HEK293 (cell line): ENCODE data around the gene NPR2.

Source experiments
- BCL11B ChIP-seq: fragments of 450-650 bp; formaldehyde crosslinking; IDR thresholded peaks from 2 replicates; pipeline ENCODE4 v1.5.1; 2016; ENCODE audit warnings: low read depth, missing biosample characterization, missing genetic modification characterization
- GLIS1 ChIP-seq: fragments of 450-650 bp; formaldehyde crosslinking; IDR thresholded peaks from 2 replicates; pipeline ENCODE4 v1.5.1; 2016; ENCODE audit warnings: missing biosample characterization, missing genetic modification characterization
- IKZF3 ChIP-seq: fragments of 450-650 bp; IDR thresholded peaks from 2 replicates; pipeline ENCODE4 v1.5.0; 2018; ENCODE audit warnings: missing biosample characterization, mild to moderate bottlenecking, missing genetic modification characterization, moderate library complexity
- KLF10 ChIP-seq: fragments of 450-650 bp; IDR thresholded peaks from 2 replicates; pipeline ENCODE4 v1.5.1; 2018; ENCODE audit warnings: missing biosample characterization, mild to moderate bottlenecking, missing genetic modification characterization
- MYNN ChIP-seq: fragments of 450-650 bp; formaldehyde crosslinking; IDR thresholded peaks from 2 replicates; pipeline ENCODE4 v1.5.1; 2016; ENCODE audit warnings: missing biosample characterization, missing genetic modification characterization, borderline replicate concordance
- SP2 ChIP-seq: fragments of 450-650 bp; formaldehyde crosslinking; IDR thresholded peaks from 2 replicates; pipeline ENCODE4 v1.5.1; 2016; ENCODE audit warnings: missing biosample characterization, missing genetic modification characterization
- SP3 ChIP-seq: fragments of 450-650 bp; formaldehyde crosslinking; IDR thresholded peaks from 2 replicates; pipeline ENCODE4 v1.5.1; 2016; ENCODE audit warnings: missing biosample characterization, missing genetic modification characterization
- TCF7L2 ChIP-seq: IDR thresholded peaks from 2 replicates; pipeline ENCODE4 v1.6.1; 2011; ENCODE audit warnings: low read depth, mild to moderate bottlenecking, inconsistent platforms, low read length, moderate library complexity, borderline replicate concordance
- YY1 ChIP-seq: fragments of 450-650 bp; formaldehyde crosslinking; IDR thresholded peaks from 2 replicates; pipeline ENCODE4 v1.5.1; 2018; ENCODE audit warnings: missing biosample characterization, missing genetic modification characterization
- ZFP3 ChIP-seq: fragments of 450-650 bp; formaldehyde crosslinking; IDR thresholded peaks from 2 replicates; pipeline ENCODE4 v1.5.1; 2016; ENCODE audit warnings: low read depth, missing biosample characterization, missing genetic modification characterization
- ZIC2 ChIP-seq: fragments of 450-650 bp; formaldehyde crosslinking; IDR thresholded peaks from 2 replicates; pipeline ENCODE4 v1.5.1; 2016; ENCODE audit warnings: missing biosample characterization, missing genetic modification characterization
- ZNF112 ChIP-seq: fragments of 450-650 bp; formaldehyde crosslinking; IDR thresholded peaks from 2 replicates; pipeline ENCODE4 v1.5.0; 2017; ENCODE audit warnings: missing biosample characterization, missing genetic modification characterization
- ZNF19 ChIP-seq: fragments of 450-650 bp; formaldehyde crosslinking; IDR thresholded peaks from 2 replicates; pipeline ENCODE4; 2016; ENCODE audit warnings: missing biosample characterization, missing genetic modification characterization, low read depth
- ZNF202 ChIP-seq: fragments of 450-650 bp; formaldehyde crosslinking; IDR thresholded peaks from 2 replicates; pipeline ENCODE4 v1.5.1; 2016; ENCODE audit warnings: missing biosample characterization, missing genetic modification characterization, borderline replicate concordance
- ZNF211 ChIP-seq: fragments of 450-650 bp; formaldehyde crosslinking; IDR thresholded peaks from 2 replicates; pipeline ENCODE4 v1.5.1; 2016; ENCODE audit warnings: low read depth, missing biosample characterization, missing genetic modification characterization
- ZNF239 ChIP-seq: fragments of 450-650 bp; formaldehyde crosslinking; IDR thresholded peaks from 2 replicates; pipeline ENCODE4 v1.5.1; 2016; ENCODE audit warnings: missing biosample characterization, missing genetic modification characterization
- ZNF248 ChIP-seq: fragments of 450-650 bp; formaldehyde crosslinking; IDR thresholded peaks from 2 replicates; pipeline ENCODE4 v1.5.1; 2017; ENCODE audit warnings: missing biosample characterization, missing genetic modification characterization
- ZNF292 ChIP-seq: fragments of 450-650 bp; formaldehyde crosslinking; IDR thresholded peaks from 2 replicates; pipeline ENCODE4 v1.5.1; 2016; ENCODE audit warnings: low read depth, missing biosample characterization, missing genetic modification characterization, borderline replicate concordance
- ZNF426 ChIP-seq: fragments of 450-650 bp; formaldehyde crosslinking; IDR thresholded peaks from 2 replicates; pipeline ENCODE4 v1.5.1; 2017; ENCODE audit warnings: missing biosample characterization, missing genetic modification characterization, mild to moderate bottlenecking, inconsistent platforms, moderate library complexity
- ZNF473 ChIP-seq: fragments of 450-650 bp; formaldehyde crosslinking; IDR thresholded peaks from 2 replicates; pipeline ENCODE4 v1.5.1; 2017; ENCODE audit warnings: missing biosample characterization, missing genetic modification characterization
- ZNF48 ChIP-seq: fragments of 450-650 bp; formaldehyde crosslinking; IDR thresholded peaks from 2 replicates; pipeline ENCODE4 v1.5.1; 2016; ENCODE audit warnings: missing biosample characterization, missing genetic modification characterization
- ZNF549 ChIP-seq: fragments of 450-650 bp; IDR thresholded peaks from 2 replicates; pipeline ENCODE4 v1.5.1; 2018; ENCODE audit warnings: missing biosample characterization, missing genetic modification characterization, mild to moderate bottlenecking, inconsistent platforms, moderate library complexity
- ZNF561 ChIP-seq: fragments of 450-650 bp; IDR thresholded peaks from 2 replicates; pipeline ENCODE4 v1.5.1; 2018; ENCODE audit warnings: missing biosample characterization, missing genetic modification characterization, borderline replicate concordance
- ZNF660 ChIP-seq: fragments of 450-650 bp; IDR thresholded peaks from 2 replicates; pipeline ENCODE4 v1.5.1; 2018; ENCODE audit warnings: missing biosample characterization, mild to moderate bottlenecking, missing genetic modification characterization
- ZNF664 ChIP-seq: fragments of 450-650 bp; formaldehyde crosslinking; IDR thresholded peaks from 2 replicates; pipeline ENCODE4 v1.5.1; 2016; ENCODE audit warnings: missing biosample characterization, missing genetic modification characterization
- ZNF837 ChIP-seq: fragments of 450-650 bp; formaldehyde crosslinking; IDR thresholded peaks from 2 replicates; pipeline ENCODE4 v1.5.1; 2016; ENCODE audit warnings: missing biosample characterization, missing genetic modification characterization
- ZSCAN30 ChIP-seq: fragments of 450-650 bp; IDR thresholded peaks from 2 replicates; pipeline ENCODE4 v1.5.1; 2018; ENCODE audit warnings: missing biosample characterization, mild to moderate bottlenecking, missing genetic modification characterization, moderate library complexity
- TF ChIP-seq, protein P1 (sequence below): fragments of 450-650 bp; formaldehyde crosslinking; IDR thresholded peaks from 2 replicates; pipeline ENCODE4 v1.5.1; 2016; ENCODE audit warnings: missing biosample characterization, missing genetic modification characterization
- TF ChIP-seq, protein P2 (sequence below): fragments of 450-650 bp; formaldehyde crosslinking; IDR thresholded peaks from 2 replicates; pipeline ENCODE4 v1.5.1; 2016; ENCODE audit warnings: missing biosample characterization, missing genetic modification characterization
- TF ChIP-seq, protein P3 (sequence below): fragments of 450-650 bp; formaldehyde crosslinking; conservative IDR thresholded peaks from 2 replicates; pipeline ENCODE4 v1.5.1; 2016; ENCODE audit warnings: low read depth, missing biosample characterization, missing genetic modification characterization
- TF ChIP-seq, protein P4 (sequence below): fragments of 450-650 bp; formaldehyde crosslinking; IDR thresholded peaks from 2 replicates; pipeline ENCODE4 v1.5.1; 2016; ENCODE audit warnings: missing biosample characterization, missing genetic modification characterization

The NPR2 gene

DNA sequence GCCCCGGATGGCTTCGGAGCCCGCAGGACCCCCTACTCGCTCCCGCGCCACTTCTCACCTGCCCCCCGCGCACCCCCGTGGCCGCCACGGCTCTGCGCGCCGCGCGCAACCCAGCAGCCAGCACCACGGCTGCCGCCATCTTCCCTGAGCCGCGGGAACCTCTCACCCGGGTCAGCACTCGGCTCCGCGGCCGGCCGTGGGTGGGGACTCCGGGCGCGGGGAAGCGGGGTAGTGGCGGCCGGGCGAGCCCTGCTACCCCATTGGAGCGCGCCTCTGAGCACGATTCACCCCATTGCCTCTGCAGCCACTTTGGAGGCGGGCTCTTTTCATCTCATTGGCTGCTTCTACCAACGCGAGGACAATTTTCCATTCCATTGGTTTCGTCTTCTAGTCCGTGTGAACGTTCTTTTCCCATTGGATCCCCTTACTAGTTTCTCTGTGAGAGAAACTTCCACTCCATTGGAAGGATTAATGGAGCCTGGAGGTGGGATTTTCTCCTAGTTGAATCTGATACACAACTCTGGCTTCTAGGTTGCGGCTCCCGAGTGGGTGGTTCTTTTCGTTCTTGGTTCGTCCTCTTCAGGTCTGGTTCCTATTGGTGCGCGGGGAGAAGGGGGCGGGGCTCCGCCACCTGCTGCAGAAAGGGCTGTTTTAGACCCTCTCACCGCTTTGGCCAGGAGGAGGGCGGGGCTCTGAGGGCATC, 23.6 kb downstream of the NPR2 start, which contains the start of gene HINT2 (continued):
- TF ChIP-seq TCF7L2 (no peak), IKZF3 (peak; percentile 98), ZNF664 (tag by site-specific recombination) (no peak), ZSCAN30 (tag by site-specific recombination) (0 out of 2 replicates have a peak, but pooled peaks have one; percentile 27), ZNF48 (tag by site-specific recombination) (no peak), ZNF549 (tag by site-specific recombination) (no peak), ZNF473 (tag by site-specific recombination) (no peak), ZNF292 (tag by site-specific recombination) (no peak), ZNF426 (tag by site-specific recombination) (no peak), ZFP3 (tag by site-specific recombination) (no peak), ZNF561 (tag by site-specific recombination) (no peak), ZNF202 (no peak), ZNF112 (tag by site-specific recombination) (no peak), SP2 (peak; percentile 92), ZIC2 (tag by site-specific recombination) (no peak), ZNF837 (tag by site-specific recombination) (no peak), GLIS1 (tag by site-specific recombination) (peak; percentile 24; the same call in 1 of the 2 replicates), YY1 (peak; percentile 82), ZNF660 (tag by site-specific recombination) (peak; percentile 53; the same call in 1 of the 2 replicates), MYNN (tag by site-specific recombination) (no peak), ZNF211 (tag by site-specific recombination) (no peak), KLF10 (tag by site-specific recombination) (0 out of 2 replicates have a peak, but pooled peaks have one; percentile 15), SP3 (tag by site-specific recombination) (peak; percentile 69), BCL11B (tag by site-specific recombination) (no peak; the same call in 1 of the 2 replicates), ZNF19 (tag by site-specific recombination) (no peak), ZNF248 (tag by site-specific recombination) (no peak), ZNF239 (no peak)
- TF ChIP-seq, protein P1, sequence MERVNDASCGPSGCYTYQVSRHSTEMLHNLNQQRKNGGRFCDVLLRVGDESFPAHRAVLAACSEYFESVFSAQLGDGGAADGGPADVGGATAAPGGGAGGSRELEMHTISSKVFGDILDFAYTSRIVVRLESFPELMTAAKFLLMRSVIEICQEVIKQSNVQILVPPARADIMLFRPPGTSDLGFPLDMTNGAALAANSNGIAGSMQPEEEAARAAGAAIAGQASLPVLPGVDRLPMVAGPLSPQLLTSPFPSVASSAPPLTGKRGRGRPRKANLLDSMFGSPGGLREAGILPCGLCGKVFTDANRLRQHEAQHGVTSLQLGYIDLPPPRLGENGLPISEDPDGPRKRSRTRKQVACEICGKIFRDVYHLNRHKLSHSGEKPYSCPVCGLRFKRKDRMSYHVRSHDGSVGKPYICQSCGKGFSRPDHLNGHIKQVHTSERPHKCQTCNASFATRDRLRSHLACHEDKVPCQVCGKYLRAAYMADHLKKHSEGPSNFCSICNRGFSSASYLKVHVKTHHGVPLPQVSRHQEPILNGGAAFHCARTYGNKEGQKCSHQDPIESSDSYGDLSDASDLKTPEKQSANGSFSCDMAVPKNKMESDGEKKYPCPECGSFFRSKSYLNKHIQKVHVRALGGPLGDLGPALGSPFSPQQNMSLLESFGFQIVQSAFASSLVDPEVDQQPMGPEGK (tag by site-specific recombination), result 0 out of 2 replicates have a peak, but pooled peaks have one; percentile 28
- TF ChIP-seq, protein P2, sequence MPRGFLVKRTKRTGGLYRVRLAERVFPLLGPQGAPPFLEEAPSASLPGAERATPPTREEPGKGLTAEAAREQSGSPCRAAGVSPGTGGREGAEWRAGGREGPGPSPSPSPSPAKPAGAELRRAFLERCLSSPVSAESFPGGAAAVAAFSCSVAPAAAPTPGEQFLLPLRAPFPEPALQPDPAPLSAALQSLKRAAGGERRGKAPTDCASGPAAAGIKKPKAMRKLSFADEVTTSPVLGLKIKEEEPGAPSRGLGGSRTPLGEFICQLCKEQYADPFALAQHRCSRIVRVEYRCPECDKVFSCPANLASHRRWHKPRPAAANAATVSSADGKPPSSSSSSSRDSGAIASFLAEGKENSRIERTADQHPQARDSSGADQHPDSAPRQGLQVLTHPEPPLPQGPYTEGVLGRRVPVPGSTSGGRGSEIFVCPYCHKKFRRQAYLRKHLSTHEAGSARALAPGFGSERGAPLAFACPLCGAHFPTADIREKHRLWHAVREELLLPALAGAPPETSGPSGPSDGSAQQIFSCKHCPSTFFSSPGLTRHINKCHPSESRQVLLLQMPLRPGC (tag by site-specific recombination), result no peak
- TF ChIP-seq, protein P3, sequence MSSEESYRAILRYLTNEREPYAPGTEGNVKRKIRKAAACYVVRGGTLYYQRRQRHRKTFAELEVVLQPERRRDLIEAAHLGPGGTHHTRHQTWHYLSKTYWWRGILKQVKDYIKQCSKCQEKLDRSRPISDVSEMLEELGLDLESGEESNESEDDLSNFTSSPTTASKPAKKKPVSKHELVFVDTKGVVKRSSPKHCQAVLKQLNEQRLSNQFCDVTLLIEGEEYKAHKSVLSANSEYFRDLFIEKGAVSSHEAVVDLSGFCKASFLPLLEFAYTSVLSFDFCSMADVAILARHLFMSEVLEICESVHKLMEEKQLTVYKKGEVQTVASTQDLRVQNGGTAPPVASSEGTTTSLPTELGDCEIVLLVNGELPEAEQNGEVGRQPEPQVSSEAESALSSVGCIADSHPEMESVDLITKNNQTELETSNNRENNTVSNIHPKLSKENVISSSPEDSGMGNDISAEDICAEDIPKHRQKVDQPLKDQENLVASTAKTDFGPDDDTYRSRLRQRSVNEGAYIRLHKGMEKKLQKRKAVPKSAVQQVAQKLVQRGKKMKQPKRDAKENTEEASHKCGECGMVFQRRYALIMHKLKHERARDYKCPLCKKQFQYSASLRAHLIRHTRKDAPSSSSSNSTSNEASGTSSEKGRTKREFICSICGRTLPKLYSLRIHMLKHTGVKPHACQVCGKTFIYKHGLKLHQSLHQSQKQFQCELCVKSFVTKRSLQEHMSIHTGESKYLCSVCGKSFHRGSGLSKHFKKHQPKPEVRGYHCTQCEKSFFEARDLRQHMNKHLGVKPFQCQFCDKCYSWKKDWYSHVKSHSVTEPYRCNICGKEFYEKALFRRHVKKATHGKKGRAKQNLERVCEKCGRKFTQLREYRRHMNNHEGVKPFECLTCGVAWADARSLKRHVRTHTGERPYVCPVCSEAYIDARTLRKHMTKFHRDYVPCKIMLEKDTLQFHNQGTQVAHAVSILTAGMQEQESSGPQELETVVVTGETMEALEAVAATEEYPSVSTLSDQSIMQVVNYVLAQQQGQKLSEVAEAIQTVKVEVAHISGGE (tag by site-specific recombination), result no peak
- TF ChIP-seq, protein P4, sequence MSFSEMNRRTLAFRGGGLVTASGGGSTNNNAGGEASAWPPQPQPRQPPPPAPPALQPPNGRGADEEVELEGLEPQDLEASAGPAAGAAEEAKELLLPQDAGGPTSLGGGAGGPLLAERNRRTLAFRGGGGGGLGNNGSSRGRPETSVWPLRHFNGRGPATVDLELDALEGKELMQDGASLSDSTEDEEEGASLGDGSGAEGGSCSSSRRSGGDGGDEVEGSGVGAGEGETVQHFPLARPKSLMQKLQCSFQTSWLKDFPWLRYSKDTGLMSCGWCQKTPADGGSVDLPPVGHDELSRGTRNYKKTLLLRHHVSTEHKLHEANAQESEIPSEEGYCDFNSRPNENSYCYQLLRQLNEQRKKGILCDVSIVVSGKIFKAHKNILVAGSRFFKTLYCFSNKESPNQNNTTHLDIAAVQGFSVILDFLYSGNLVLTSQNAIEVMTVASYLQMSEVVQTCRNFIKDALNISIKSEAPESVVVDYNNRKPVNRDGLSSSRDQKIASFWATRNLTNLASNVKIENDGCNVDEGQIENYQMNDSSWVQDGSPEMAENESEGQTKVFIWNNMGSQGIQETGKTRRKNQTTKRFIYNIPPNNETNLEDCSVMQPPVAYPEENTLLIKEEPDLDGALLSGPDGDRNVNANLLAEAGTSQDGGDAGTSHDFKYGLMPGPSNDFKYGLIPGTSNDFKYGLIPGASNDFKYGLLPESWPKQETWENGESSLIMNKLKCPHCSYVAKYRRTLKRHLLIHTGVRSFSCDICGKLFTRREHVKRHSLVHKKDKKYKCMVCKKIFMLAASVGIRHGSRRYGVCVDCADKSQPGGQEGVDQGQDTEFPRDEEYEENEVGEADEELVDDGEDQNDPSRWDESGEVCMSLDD (tag by site-specific recombination), result no peak
